Measurements from ENCODE around the gene DAND5.

GRCh38 chr19:12996406-12997094 lies 27.2 kb downstream of the DAND5 start:
- TF ChIP-seq CBX8 (IDR thresholded peaks at IDR 0.05) = no peak
- TF ChIP-seq CTCF (IDR thresholded peaks at IDR 0.05) = no peak
- TF ChIP-seq, protein P1, sequence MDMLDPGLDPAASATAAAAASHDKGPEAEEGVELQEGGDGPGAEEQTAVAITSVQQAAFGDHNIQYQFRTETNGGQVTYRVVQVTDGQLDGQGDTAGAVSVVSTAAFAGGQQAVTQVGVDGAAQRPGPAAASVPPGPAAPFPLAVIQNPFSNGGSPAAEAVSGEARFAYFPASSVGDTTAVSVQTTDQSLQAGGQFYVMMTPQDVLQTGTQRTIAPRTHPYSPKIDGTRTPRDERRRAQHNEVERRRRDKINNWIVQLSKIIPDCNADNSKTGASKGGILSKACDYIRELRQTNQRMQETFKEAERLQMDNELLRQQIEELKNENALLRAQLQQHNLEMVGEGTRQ (IDR thresholded peaks at IDR 0.05) = no peak
- no peak for TF ChIP-seq EP300 (IDR thresholded peaks at IDR 0.05)

Data from A549 (cell line).